ENCODE results near the gene ST6GALNAC3.

DNA sequence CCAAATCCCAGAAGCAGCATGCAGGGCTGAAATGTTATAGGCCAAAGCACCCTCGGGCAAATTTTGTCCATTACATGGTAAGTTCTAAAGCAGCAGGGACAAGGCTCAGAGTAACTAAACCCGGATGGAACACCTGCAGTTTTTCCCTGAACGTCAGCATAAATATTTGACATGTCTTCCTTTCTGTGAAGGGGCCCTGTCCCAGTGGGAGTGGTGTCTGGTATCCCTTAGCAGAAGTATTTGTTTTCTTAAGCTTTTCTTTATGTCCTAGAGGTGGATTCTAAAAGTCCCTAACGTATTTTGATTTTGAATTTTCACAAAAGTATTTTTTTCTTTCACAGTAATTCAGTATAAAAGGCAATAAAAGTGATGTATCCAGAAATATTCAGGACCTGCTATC lies 223.9 kb downstream of the ST6GALNAC3 start:
- TF ChIP-seq, protein P1, sequence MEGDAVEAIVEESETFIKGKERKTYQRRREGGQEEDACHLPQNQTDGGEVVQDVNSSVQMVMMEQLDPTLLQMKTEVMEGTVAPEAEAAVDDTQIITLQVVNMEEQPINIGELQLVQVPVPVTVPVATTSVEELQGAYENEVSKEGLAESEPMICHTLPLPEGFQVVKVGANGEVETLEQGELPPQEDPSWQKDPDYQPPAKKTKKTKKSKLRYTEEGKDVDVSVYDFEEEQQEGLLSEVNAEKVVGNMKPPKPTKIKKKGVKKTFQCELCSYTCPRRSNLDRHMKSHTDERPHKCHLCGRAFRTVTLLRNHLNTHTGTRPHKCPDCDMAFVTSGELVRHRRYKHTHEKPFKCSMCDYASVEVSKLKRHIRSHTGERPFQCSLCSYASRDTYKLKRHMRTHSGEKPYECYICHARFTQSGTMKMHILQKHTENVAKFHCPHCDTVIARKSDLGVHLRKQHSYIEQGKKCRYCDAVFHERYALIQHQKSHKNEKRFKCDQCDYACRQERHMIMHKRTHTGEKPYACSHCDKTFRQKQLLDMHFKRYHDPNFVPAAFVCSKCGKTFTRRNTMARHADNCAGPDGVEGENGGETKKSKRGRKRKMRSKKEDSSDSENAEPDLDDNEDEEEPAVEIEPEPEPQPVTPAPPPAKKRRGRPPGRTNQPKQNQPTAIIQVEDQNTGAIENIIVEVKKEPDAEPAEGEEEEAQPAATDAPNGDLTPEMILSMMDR (IDR thresholded peaks at IDR 0.05): no peak
- TF ChIP-seq POLR2A (IDR thresholded peaks at IDR 0.05): no peak
